OCI-LY3 (cell line): ENCODE data around the gene CEP78.
"Not testable (repeated sequence)": the region's sequence is repeated elsewhere in the genome, so short reads cannot be mapped to it uniquely, and the experiment has no call there.

Source experiments
- H2AFZ ChIP-seq: fragments of 200-600, 300-600 bp; shearing (Covaris generic); 2 replicates; pipeline ENCODE4 v1.6.0; 2014; ENCODE audit warnings: antibody characterized with exemption, low read depth, low read length
- H3K27ac ChIP-seq: fragments of 200-600, 300-600 bp; sonication (generic); 2 replicates; pipeline ENCODE4 v1.5.1; 2014; ENCODE audit warnings: mild to moderate bottlenecking, low read length, moderate library complexity, mixed read lengths
- H3K27me3 ChIP-seq: fragments of 200-600, 300-600 bp; sonication (generic); 2 replicates; pipeline ENCODE4 v1.6.1; 2014; ENCODE audit warnings: low read depth, low read length, mixed read lengths
- H3K36me3 ChIP-seq: fragments of 200-600, 300-600 bp; sonication (generic); replicated peaks from 2 replicates; pipeline ENCODE3; 2014; ENCODE audit warnings: low read depth, low read length, mixed read lengths
- H3K4me1 ChIP-seq: fragments of 300-600, 200-600 bp; sonication (generic); 2 replicates; pipeline ENCODE4 v1.6.1; 2014; ENCODE audit warnings: low read length, mixed read lengths
- H3K4me2 ChIP-seq: fragments of 200-600, 300-600 bp; sonication (generic); 2 replicates; pipeline ENCODE4 v1.6.1; 2014; ENCODE audit warnings: low read length, mixed read lengths
- H3K4me3 ChIP-seq: fragments of 300-600, 200-600 bp; sonication (generic); 2 replicates; pipeline ENCODE4 v1.5.1; 2014; ENCODE audit warnings: antibody characterized with exemption, mild to moderate bottlenecking, low read length, moderate library complexity
- H3K79me2 ChIP-seq: fragments of 300-600, 200-600 bp; shearing (Covaris generic); 2 replicates; pipeline ENCODE4 v1.6.1; 2014; ENCODE audit warnings: mild to moderate bottlenecking, low read length, mixed read lengths
- H3K9ac ChIP-seq: fragments of 300-600, 200-600 bp; shearing (Covaris generic); 2 replicates; pipeline ENCODE4 v1.6.0; 2014; ENCODE audit warnings: mild to moderate bottlenecking, low read length, moderate library complexity
- H3K9me3 ChIP-seq: fragments of 200-600, 300-600 bp; shearing (Covaris generic); 2 replicates; pipeline ENCODE4 v1.6.1; 2014; ENCODE audit warnings: low read length, mixed read lengths; ENCODE audit not compliant: insufficient read depth
- H4K20me1 ChIP-seq: fragments of 200-600, 300-600 bp; sonication (generic); 2 replicates; pipeline ENCODE4 v1.6.1; 2016; ENCODE audit warnings: low read length, mixed read lengths; ENCODE audit not compliant: insufficient read depth
- EZH2phosphoT487 ChIP-seq: fragments of 200-600 bp; shearing (Covaris generic); IDR thresholded peaks from 2 replicates; pipeline ENCODE4 v1.6.1; 2018; ENCODE audit warnings: antibody characterized with exemption, mixed run types, low read depth
- TF ChIP-seq, protein P1 (sequence below): fragments of 200-600, 300-600 bp; sonication (generic); IDR thresholded peaks from 2 replicates; pipeline ENCODE4 v1.5.1; 2014; ENCODE audit warnings: antibody characterized with exemption, low read length, low read depth

CEP78 gene

DNA sequence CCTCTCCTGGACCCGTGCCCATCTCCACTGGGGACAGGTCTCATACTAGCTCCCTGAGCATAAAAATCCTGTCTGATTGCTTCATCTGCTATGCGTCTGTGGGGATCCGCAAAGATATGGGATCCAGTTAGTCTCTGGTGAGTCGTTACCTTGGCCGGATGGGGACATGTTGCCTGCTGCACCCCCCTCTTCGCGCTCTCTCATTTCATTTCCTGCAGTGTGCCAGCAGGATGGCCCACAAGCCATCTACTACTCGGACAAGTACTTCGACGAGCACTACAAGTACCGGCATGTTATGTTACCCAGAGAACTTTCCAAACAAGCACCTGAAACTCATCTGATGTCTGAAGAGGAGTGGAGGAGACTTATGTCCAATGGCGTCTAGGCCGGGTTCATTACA is 17.0 kb upstream of the CEP78 start:
- Histone ChIP-seq H2AFZ (no peak overlapping the region), H3K4me3 (no peak overlapping the region), H3K9ac (no peak overlapping the region), H3K79me2 (no peaks in the 10 kb centered on the region), H3K27ac (no peak overlapping the region), H3K9me3 (no peaks in the 10 kb centered on the region), H3K36me3 (no peaks in the 10 kb centered on the region), H3K27me3 (no peaks in the 10 kb centered on the region), H3K4me2 (no peak overlapping the region), H4K20me1 (no peaks in the 10 kb centered on the region), H3K4me1 (peaks cover 1% of the 10 kb centered on the region)
- no peak for TF ChIP-seq EZH2phosphoT487
- TF ChIP-seq, protein P1, sequence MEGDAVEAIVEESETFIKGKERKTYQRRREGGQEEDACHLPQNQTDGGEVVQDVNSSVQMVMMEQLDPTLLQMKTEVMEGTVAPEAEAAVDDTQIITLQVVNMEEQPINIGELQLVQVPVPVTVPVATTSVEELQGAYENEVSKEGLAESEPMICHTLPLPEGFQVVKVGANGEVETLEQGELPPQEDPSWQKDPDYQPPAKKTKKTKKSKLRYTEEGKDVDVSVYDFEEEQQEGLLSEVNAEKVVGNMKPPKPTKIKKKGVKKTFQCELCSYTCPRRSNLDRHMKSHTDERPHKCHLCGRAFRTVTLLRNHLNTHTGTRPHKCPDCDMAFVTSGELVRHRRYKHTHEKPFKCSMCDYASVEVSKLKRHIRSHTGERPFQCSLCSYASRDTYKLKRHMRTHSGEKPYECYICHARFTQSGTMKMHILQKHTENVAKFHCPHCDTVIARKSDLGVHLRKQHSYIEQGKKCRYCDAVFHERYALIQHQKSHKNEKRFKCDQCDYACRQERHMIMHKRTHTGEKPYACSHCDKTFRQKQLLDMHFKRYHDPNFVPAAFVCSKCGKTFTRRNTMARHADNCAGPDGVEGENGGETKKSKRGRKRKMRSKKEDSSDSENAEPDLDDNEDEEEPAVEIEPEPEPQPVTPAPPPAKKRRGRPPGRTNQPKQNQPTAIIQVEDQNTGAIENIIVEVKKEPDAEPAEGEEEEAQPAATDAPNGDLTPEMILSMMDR = no peak

DNA sequence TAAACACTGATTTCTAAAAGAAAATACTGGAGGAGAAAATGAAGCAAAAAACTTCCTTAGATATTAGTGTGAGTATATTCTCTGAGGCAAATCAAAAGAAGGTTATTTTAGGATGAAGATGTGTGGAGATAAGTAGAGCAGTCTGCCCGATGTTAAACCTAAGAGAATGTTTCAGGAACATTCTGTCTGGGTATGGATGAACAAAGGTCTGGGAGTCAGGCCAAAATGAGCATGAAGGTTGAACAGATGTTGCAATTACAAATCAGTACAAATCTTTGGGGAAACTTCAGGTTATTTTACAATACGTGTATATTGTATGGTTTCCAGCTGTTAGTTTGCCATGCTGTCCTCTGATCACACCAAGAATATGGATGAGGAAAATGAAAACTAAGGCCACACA is 14.4 kb upstream of the CEP78 start:
- Histone ChIP-seq H3K9me3 (no peaks in the 10 kb centered on the region), H3K4me3 (no peak overlapping the region), H3K9ac (no peak overlapping the region), H3K4me1 (no peaks in the 10 kb centered on the region), H4K20me1 (no peaks in the 10 kb centered on the region), H3K4me2 (no peak overlapping the region), H3K27ac (no peak overlapping the region), H3K36me3 (no peaks in the 10 kb centered on the region), H3K79me2 (no peaks in the 10 kb centered on the region), H3K27me3 (no peaks in the 10 kb centered on the region), H2AFZ (no peak overlapping the region)
- no peak for TF ChIP-seq EZH2phosphoT487

DNA sequence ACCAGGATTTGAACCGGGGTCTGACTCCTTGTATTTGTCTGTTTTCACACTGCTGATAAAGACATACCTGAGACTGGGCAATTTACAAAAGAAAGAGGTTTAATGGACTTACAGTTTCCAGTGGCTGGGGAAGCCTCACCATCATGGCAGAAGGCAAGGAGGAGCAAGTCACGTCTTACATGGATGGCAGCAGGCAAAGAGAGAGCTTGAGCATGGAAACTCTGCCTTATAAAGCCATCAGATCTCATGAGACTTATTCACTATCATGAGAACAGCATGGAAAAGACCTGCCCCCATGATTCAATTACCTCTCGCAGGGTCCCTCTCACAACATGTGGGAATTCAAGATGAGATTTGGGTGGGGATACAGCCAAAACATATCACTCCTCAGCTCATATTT is 14.0 kb upstream of the CEP78 start:
- H3K27me3 ChIP-seq, H3K9me3 ChIP-seq, H3K4me3 ChIP-seq, H4K20me1 ChIP-seq, H3K9ac ChIP-seq, H3K36me3 ChIP-seq, H3K27ac ChIP-seq, H3K4me1 ChIP-seq, H2AFZ ChIP-seq, H3K4me2 ChIP-seq, H3K79me2 ChIP-seq: not testable (repeated sequence)

DNA sequence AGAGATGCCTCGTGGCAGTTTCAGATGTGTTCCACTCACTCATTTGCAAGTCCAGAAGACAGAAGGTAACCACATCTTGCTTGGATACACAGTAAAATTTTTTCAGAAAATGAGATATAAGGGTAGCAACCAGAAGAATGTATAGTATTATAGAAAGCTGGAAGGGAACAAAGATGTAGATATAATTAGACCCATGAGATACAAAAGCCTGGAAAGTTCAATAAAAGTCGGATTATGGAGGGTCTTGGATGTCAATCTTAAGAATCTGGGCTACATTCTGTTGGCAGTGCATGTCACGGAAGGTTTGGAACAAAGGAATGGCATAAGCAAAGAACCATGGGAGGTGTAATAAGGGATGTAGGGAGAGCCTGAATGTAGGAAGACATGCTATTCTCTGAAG is 5.1 kb upstream of the CEP78 start:
- H2AFZ ChIP-seq = no peak overlapping the region
- peaks cover 13% of the 10 kb centered on the region for H3K4me1 ChIP-seq
- 0 out of 2 replicates have a peak, but pooled peaks cover 7% of the 10 kb centered on the region for H3K9me3 ChIP-seq
- no peak overlapping the region for H3K9ac ChIP-seq
- no peak overlapping the region for H3K4me3 ChIP-seq
- H3K27me3 ChIP-seq = no peaks in the 10 kb centered on the region
- H3K36me3 ChIP-seq = peaks cover 14% of the 10 kb centered on the region
- TF ChIP-seq, protein P1 = no peak
- no peak for TF ChIP-seq EZH2phosphoT487
- no peaks in the 10 kb centered on the region for H3K79me2 ChIP-seq
- no peaks in the 10 kb centered on the region for H4K20me1 ChIP-seq
- no peak overlapping the region for H3K4me2 ChIP-seq
- no peak overlapping the region for H3K27ac ChIP-seq

DNA sequence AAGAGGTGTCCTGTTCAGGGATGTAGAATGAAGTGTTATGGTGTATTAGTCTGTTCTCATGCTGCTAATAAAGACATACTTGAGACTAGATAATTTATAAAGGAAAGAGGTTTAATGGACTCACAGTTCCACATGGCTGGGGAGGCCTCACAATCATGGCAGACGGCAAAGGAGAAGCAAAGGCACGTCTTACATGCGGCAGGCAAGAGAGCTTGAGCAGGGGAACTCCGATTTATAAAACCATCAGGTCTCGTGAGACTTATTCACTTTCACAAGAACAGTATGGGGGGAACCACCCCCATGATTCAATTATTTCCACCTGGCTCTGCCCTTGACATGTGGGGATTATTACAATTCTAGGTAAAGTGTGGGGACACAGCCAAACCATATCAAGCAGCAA is 3.4 kb upstream of the CEP78 start:
- H2AFZ ChIP-seq, H3K27me3 ChIP-seq, H3K9ac ChIP-seq, H3K27ac ChIP-seq, H3K9me3 ChIP-seq, H4K20me1 ChIP-seq: not testable (repeated sequence)
- Histone ChIP-seq H3K4me2 (peak overlapping the region; percentile 19; the same call in 1 of the 2 replicates), H3K79me2 (peaks cover 13% of the 10 kb centered on the region), H3K4me1 (peaks cover 18% of the 10 kb centered on the region), H3K4me3 (peak overlapping the region; percentile 11; the same call in 1 of the 2 replicates), H3K36me3 (peaks cover 16% of the 10 kb centered on the region)
